GM19351 (cell line): ENCODE data around the gene FAM50A.
A peak's percentile ranks its signal among the peaks of the same experiment; 100 is the strongest.
"Not testable (repeated sequence)": the region's sequence is repeated elsewhere in the genome, so short reads cannot be mapped to it uniquely, and the experiment has no call there.

Source experiments
- ATAC-seq: cut with Tn5 transposase; IDR thresholded peaks from one replicate; pipeline ENCODE4 v1.9.1; 2021; ENCODE audit warnings: mild to moderate bottlenecking, moderate library complexity; ENCODE audit not compliant: unreplicated experiment

FAM50A gene

GRCh38 chrX:154481911-154482601, 38.1 kb downstream of the FAM50A start:
- ATAC-seq = no peak

- no peak for ATAC-seq
Measured at GRCh38 chrX:154482786-154483185, 38.8 kb downstream of the FAM50A start.

DNA sequence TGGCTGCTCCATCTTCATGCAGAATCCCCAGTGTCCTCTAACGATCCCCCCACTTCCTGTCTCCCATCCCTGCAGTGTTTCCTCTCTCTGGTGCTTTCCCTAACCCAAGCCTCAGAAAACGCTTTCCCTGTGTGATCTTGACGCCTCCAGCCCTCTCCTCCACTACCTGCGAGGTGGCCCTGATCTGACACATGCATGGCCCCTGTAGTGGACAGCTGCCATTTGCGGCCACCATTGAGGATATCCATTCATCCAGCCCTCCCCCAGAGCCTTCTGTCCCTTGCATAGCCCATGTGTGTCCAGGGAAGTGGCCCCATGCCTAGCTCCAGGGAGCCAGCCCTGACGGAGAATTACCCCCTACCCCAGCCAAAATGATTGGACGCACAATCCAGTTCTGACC, 39.4 kb downstream of the FAM50A start:
- no peak for ATAC-seq

- no peak for ATAC-seq
Measured at GRCh38 chrX:154484255-154485149, 40.6 kb downstream of the FAM50A start.

DNA sequence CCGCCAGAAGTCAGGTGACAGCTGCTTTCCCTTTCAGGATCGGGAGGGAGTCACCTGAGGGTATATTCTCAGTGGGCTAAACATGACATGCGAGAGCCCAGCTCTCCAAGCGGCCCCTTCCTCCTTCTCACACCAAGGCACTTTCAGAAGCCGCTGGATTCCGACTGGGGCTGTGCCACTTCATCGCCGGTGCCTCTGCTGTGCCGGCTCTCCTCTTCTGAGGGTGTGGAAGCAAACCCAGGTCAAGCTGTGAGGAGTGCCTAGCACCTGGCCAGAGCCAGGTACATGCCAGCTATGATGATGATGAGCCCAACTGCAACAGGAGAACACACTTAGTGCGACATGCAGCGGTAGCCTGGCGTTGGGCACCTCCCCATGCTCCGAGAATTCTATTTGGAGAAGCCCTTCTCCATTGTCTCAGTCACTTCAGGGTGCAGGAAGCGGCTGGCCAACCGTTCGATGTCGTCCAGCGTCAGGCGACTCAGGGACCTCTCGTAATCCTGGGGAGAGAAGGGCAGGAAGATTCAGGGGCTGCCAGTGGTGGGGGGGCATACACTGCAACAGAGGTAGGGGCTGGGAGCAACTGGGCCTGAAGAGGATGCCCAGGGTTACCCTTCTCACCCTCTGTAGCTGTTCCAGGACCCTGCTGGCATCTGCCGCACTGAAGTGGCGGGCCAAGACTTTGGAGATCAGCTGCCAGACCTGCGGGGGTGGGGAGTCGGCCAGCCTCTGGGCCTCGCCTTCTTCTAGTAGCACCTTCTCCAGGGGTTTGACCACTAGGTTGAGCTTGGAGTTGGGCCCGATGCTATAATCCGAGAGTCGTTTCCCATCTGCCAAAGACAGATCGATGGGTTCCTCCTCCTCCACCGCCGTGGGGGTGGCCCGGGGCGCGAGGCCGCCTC, 41.5 kb downstream of the FAM50A start:
- no peak for ATAC-seq

- ATAC-seq = no peak
Measured at GRCh38 chrX:154486052-154486395, 42.1 kb downstream of the FAM50A start.

- no peak for ATAC-seq
Measured at GRCh38 chrX:154486396-154487207, 42.7 kb downstream of the FAM50A start, which contains the start of gene UBL4A. Gene UBL4A (minus strand): TSS chrX:154486615. CDS start chrX:154486584, 31 bp downstream.

GRCh38 chrX:154487518-154488290, 43.8 kb downstream of the FAM50A start:
- no peak for ATAC-seq

- ATAC-seq = no peak
Measured at GRCh38 chrX:154488336-154489075, 44.6 kb downstream of the FAM50A start.

DNA sequence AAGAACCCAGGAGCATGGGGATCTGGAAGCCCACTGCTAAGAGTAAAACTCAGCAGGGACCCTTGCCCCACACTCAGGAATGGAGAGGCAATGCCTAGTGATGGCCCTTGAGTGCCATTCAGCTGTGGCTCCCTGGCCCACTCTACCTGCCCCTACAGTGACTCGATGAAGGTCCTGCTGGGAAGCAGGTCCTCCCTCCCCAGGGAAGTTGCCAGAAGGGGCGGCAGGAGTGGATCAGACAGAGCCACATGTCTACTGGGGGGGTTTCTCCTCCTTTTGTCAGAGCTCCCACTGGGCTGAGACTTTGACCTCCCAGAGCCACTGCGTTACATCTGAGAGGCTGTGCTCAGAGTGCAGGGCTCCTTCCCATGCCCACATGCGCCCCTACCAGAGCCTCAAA, 45.2 kb downstream of the FAM50A start:
- no peak for ATAC-seq

DNA sequence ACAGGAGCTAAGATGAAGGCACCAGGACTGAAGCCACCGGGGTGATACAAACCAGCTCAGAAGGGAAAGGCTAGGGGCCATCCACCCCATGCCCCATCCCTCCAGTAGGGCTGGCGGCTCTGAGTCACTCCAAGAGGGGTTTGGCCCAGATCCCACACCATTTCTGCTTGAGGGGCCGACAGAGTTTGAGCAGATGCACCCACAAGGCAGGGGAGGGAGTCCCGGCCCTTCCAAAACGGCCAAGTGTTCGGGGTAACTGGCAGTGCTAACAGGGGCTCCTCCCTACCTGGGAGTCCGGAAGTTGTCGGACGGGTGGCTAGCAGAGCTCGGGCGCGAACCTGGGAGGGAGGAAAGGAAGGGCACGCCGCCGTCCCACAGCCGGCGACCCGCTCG, 46.1 kb downstream of the FAM50A start:
- ATAC-seq = peak; percentile 24

DNA sequence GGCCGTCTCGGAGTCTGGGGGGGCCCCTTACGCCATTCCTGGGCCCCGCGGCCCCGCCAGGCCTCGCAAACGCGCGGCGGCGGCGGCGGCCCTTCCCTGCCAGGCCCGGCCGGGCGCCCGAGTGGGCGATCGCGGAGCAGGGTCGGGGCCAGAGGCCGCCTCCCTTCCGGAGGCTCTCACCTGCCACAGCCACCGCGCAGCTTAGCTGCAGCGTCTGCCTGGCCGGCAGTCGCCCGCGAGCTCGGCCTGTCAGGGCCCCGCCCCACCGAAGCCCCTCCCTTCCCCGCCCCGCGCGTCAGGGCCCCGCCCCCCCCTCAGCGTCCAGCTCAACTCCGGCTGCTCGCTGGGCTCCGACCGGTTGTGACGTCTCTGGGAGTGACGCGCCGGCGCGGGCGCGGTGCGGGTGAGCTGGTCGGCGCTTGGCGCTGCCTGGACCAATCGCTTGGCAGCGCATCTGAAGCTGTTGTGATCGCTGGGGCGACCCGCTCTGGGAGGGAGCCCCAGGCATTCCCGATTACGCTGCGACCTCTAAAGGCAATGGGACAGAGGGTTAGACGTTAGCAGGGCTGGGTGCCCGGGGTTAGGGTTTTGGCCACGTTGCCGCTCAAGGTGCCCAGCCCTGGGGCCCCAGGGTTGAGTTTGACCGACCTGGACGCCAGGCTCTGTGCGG, 46.6 kb downstream of the FAM50A start, which contains the start of gene SLC10A3:
TSS of gene SLC10A3 (minus strand) at position 216 of the 670 bp plus-strand sequence. CDS start 1,689 bp downstream, outside the sequence.
- ATAC-seq = peak; percentile 71

GRCh38 chrX:154494715-154495114, 50.8 kb downstream of the FAM50A start:
- ATAC-seq = no peak

DNA sequence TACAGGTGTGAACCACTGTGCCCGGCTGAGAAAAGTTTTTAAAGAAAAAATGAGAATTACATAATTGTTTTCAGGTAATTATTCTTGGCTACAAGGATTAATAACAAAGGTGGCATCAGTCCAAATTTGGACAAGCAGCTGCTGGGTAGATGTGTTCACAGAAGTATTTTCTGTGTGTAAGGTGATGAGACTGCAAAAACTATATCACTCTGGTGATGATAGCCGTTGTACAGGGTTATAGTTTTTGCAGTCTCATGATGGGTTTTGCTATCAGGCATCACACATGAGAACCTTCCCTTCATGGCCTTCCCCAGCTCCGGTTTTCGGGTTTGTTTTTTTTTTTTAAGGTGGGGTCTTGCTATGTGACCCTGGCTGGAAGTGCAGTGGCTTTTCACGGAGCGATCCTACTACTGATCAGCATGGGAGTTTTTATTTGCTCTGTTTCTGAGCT, 51.6 kb downstream of the FAM50A start:
- ATAC-seq = no peak

GRCh38 chrX:154496591-154497137, 52.7 kb downstream of the FAM50A start:
- not testable (repeated sequence) for ATAC-seq
